COLO668 (cell line): ENCODE results near the gene OR52I2.

Experiments
- DNase-seq: peaks from one replicate; lab custom pipeline; 2025; ENCODE audit not compliant: unreplicated experiment; lab: John Stamatoyannopoulos, UW

OR52I2 gene

DNA sequence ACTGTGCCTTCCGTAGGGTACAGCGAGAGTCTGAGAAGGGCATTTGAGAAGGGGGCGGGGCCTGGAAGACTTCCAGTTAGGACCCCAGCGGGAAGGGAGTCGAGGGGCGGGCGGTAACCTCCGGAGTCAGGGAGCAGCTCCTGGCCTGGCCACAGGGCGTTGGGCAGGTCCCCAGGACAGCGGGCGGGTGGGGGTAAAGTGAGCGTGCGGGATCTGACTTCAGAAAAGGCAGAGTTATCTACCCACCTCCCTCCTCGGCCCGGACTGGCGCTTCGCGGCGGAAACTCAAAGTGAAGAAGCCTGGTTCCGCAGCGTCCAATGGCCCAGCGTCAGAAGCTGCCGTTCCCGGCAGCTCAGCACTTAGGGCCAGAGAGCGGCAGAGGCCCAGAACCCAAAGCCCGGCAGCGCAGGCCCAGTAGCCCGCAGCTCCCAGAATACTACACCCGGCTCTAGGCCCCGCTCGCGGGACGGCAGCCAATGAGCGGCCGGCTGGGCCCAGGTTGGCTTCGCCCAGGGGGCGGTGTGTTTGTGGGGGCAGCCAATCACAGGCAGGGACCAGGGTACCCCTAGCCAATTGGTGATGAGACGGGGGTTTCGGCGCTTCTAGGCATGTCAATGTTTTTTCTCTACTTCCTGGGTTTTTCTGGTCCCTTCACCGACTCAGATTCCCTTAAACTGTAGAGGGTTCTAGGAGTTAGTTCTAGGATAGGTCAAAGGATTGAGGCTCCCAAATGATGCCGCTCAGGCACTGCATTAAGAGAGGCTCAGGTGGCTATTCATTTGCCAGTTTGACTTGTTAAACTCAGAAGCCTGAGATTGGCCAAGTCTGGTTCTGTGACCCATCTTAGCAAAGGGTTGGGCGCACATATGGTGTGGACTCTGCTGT is 26.5 kb downstream of the OR52I2 start, which contains the start of gene TRIM68:
Gene TRIM68, minus strand, starts transcription at position 451 of the 886 bp plus-strand sequence. CDS start 2,727 bp downstream, outside the sequence.
- DNase-seq = peak; percentile 96

DNA sequence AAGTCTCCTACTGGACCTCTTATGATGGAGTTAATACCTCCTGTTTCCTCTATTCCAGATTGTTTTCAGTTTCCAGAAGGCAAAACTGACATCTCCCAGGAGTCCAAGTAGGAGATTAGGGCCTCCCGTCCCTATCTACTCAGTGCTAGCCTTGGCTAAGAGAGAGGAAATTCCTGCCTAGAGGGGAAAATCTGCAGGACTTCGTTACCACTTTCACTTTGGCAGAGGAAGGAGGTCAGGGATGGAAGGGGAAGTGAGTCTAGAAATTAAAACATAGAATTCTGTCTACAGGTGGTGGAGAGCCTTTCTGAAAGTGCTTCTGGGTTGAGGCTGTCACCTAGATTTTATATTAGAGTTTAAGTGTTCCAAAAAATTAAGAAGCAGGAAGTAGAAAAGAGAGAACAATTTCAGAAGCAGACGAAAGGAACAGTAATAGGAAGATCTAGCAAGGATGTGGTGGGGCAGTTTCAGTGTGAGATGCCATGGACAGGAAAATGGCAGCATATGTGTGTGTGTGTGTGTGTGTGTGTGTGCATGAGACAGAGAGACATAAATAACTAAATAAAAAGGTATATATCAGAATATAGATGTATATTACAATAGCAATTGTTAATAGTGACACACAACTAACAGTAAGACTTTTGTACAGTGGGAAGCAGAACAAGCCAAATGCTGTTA is 28.9 kb downstream of the OR52I2 start:
- no peak for DNase-seq

DNA sequence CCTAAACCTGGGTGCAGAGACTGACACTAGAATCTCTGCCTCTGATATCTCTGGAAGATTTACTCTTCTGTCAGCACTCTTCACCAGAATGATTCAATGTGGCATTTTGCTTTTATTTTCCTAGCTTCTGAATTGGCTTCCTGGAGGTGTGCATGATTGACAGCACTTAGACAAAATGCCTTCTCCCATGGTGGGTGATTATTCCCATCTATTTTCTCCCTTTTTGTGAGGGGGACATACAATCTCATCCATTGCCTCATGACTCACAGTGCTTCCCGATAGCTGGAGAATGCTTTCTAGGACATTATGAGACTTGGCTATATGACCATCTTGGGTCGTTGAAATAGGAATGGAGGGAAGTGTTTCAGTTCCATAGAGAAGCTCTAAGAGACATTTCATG is 30.4 kb downstream of the OR52I2 start:
- no peak for DNase-seq

DNA sequence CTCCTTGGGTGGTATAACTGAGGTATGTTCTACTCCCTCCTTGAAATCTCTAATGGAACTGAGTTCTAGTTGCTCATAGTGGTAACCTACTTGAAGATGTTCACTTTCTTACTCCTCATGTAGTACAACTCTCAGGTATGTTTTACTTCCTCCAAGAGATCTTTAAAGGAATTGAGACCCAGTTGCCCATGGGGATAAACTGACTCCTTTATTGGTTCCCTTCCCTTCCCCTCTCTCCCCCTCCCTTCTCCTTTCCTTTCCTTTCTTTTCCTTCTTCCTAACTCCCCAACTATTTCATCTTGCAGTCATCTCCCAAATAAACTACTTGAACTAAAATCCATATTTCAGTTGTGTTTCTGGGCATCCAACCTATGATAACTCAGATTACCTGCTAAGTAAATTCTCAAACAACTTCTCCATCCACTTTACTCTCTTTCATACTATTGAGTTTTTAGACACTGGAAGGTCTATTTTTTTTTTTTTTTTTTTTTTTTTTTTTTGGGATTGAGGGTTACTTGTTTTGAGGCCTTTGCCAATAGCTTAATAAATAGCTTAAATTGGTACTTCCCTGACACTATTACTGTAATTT is 34.4 kb downstream of the OR52I2 start:
- no peak for DNase-seq

DNA sequence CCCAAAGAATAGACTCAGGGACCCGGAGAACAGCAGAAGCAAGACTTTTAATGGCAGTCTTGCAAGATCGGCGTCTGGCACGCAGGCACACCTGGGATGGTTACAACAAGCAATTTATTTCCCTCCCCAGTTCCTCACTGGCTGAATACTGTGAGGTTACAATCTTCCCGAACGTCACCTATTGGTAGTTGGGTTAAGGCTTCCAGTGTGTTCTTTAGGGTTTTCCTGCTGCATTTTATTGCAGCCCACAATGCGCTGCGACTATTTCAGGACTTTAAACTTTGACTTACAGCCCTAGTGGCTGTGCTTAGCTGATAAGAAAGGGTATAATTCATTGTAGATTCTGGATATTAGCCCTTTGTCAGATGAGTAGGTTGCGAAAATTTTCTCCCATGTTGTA is 38.0 kb downstream of the OR52I2 start:
- DNase-seq = no peak

DNA sequence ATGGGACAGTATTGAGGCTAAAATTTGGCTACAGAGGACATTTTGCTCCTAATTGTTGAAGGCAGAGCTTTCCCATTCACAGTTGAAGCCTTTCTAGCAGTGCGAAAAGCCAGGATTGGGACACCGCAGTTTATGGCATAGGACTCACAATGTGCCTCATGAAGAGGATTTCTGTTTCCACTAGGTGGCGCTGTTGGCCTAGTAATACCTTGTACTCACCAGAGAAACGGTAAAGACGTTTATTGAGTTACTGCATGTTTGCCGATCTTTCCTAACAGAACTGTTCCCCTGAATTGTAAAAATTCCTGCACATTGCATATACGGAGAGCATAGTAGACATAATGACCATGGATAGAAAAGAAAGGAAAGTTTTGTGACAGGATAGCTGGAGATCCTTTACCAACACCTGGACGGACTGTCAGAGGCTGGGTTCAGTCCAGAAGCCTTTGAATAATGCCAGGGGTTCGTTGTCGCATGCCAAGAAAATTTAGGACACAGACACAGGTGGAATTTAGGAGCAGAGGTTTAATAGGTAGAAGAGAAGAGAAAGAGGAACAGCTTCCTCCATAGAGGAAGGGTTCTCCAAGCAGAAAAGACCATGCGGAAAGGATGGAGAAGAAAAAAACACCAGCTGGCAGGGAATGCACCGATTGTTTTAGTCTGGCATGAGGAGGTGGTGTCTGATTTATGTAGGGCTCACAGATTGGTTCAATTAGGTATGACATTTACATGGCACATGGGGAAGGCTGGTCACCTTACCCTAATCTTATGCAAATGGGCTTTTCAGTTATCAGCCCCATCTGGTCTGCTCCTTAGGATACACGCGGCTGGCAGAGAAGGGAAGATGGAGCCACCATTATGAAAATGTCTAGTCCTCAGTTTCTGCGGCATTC is 44.9 kb downstream of the OR52I2 start:
- peak; percentile 86 for DNase-seq

DNA sequence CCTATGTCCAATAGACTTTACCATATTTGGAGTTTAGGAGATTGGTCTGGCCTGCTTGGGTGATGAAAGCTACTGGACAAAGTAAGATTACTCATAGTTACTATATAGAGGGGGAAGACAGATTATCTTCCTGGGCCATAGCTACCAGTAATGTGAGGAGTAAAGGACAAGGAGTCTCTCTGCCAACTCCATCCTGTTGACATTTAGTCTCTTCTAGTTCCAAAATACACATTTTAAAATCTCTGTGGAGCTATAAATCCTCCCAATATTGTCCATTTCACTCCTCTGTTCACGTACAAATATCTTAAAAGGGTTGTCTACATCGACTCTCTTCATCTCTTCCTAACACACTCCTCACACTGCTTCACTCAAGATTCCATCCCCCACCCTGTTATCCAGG is 54.6 kb downstream of the OR52I2 start:
- DNase-seq = no peak

DNA sequence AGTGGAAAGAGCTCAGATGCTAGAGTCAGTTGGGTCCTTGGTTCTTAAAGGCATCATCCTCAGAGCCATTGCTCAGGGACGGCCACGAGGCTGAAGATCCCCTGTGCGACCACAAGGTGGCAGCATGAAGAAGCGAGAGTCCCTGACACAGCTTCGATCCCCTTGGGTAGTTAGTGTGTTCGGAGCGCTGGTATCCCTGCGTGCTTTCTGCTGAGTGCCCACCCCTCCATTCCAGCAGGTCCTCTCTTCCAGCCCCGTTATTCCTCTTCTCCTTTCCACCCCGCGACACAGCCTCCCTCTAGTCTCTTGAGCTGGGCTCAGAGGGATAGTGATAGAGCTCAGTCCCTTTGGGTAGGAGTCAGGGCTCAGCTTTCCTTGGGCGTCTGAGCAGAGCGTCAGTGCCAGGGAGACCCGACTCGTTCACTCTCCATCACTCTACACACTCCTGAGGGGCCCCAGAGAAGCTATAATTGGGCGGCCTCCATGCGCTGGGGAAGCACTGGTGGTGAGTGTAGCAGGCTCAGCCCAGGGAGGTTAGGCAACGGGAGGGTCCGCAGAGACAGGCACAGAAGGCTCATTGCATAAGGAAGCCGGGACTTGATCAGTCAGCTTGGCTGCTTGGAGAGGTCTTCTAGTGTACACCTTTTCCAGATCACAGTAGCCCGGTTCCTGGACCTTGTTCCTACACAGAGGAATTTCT is 55.6 kb downstream of the OR52I2 start, which contains the start of gene OR51D1:
Gene OR51D1, plus strand, starts transcription at position 516 of the 700 bp plus-strand sequence. CDS start 2,314 bp downstream, outside the sequence.
- peak; percentile 78 for DNase-seq

DNA sequence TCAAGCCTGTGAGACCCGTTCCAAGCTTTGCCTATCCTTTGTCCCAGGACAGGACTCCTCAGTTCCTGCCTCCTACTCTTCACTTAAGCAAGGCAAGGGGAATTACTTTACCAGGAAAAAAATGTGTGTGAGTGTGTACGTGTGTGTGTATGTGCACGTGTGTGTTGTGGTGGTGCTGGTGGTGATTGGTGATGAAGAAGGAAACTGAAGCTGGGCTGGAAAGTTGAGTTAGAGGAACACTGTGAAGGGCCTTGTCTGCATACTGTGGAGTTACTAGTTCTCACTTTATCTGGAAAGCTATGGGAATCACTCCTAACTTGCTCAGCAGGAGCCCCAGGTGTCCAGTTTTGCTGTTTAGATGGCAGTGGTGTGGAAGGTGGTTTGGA is 56.1 kb downstream of the OR52I2 start:
- no peak for DNase-seq

DNA sequence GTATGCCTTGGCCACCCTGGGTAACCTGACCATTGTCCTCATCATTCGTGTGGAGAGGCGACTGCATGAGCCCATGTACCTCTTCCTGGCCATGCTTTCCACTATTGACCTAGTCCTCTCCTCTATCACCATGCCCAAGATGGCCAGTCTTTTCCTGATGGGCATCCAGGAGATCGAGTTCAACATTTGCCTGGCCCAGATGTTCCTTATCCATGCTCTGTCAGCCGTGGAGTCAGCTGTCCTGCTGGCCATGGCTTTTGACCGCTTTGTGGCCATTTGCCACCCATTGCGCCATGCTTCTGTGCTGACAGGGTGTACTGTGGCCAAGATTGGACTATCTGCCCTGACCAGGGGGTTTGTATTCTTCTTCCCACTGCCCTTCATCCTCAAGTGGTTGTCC is 58.4 kb downstream of the OR52I2 start:
- no peak for DNase-seq

DNA sequence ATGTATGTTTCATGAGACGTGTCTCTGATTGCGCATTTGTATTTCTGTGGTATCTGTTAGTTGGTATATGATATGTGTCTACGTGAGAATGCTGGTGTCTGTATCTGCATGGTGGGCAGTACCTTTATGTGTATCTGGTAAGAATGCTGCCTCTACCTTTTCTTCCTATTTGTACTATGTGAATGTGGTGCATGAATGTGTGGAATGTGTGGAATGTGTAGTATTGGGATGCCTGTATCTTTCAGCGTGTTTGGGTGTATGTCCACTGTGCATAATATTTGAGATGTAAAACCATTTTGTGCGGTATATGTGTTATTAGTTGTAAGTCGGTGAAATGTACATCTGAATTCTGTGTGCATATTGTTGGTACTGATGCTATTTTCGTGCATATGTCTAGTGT is 60.0 kb downstream of the OR52I2 start:
- no peak for DNase-seq

DNA sequence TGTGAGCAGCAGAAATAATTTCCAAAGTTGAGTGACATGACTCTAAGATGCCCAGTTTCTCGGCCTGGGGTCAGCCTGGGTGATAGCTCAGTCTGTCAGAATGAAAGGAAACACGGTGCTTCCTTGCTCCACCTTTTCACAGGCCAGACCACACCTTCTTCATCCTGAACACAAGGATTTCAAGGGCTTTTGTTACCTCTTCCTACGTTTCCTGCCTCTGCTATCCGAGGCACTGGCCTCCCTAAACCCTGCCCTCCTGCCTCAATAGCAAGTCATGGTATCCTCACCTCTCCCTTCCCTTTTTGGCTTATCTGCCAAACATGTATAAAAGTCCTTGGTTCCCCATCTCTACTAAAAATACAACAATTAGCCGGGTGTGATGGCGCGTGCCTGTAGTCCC is 60.5 kb downstream of the OR52I2 start:
- no peak for DNase-seq
